Measurements from ENCODE around the gene SEMA6D.

- TF ChIP-seq GABPA (IDR thresholded peaks at IDR 0.05; ENCODE audit: low read depth) (no peak), EZH2phosphoT487 (IDR thresholded peaks at IDR 0.05; ENCODE audit: borderline replicate concordance, low read depth) (no peak), REST (IDR thresholded peaks at IDR 0.05; ENCODE audit: low read depth, low read length) (no peak), CTCF (IDR thresholded peaks at IDR 0.05) (no peak), TCF12 (IDR thresholded peaks at IDR 0.05) (no peak), EP300 (IDR thresholded peaks at IDR 0.05; ENCODE audit: borderline replicate concordance in 1 of 2, low read depth in 1 of 2, low read length in 1 of 2) (no peak), USF1 (IDR thresholded peaks at IDR 0.05; ENCODE audit: borderline replicate concordance, low read depth) (no peak), TAF1 (IDR thresholded peaks at IDR 0.05; ENCODE audit: borderline replicate concordance, low read depth, low read length) (no peak), NFIC (IDR thresholded peaks at IDR 0.05; ENCODE audit: borderline replicate concordance) (no peak), RFX5 (IDR thresholded peaks at IDR 0.05; ENCODE audit: low read length) (no peak), CHD2 (IDR thresholded peaks at IDR 0.05; ENCODE audit: low read length, partially characterized antibody) (no peak), RAD21 (IDR thresholded peaks at IDR 0.05; ENCODE audit: low read length) (no peak), MXI1 (IDR thresholded peaks at IDR 0.05; ENCODE audit: low read depth, low read length) (no peak), POLR2AphosphoS5 (IDR thresholded peaks at IDR 0.05; ENCODE audit: low read depth, low read length) (no peak)
Measured at GRCh38 chr15:47796830-47797229, 79.5 kb downstream of the SEMA6D start.

Data from SK-N-SH (cell line).